ENCODE results near the gene PTPRH.
"Not testable (repeated sequence)": the region's sequence is repeated elsewhere in the genome, so short reads cannot be mapped to it uniquely, and the experiment has no call there.

The PTPRH gene

GRCh38 chr19:55158848-55159749, 50.2 kb downstream of the PTPRH start:
- DNase-seq (ENCODE audit: low read depth in 2 of 2), result no peak

- DNase-seq (ENCODE audit: low read depth in 2 of 2), result no peak
Measured at GRCh38 chr19:55158423-55158822, 50.9 kb downstream of the PTPRH start.

- DNase-seq (ENCODE audit: low read depth in 2 of 2), result no peak
Measured at GRCh38 chr19:55157064-55157908, 52.0 kb downstream of the PTPRH start, which contains the start of gene TNNI3. TNNI3 (minus strand) TSS chr19:55157732; CDS start chr19:55157589, 143 bp downstream.

- no peak for DNase-seq (ENCODE audit: low read depth in 2 of 2)
Measured at GRCh38 chr19:55156202-55157063, 52.9 kb downstream of the PTPRH start.

- DNase-seq (ENCODE audit: low read depth in 2 of 2), result not testable (repeated sequence)
Measured at GRCh38 chr19:55155784-55156183, 53.5 kb downstream of the PTPRH start.

GRCh38 chr19:55153652-55154264, 55.5 kb downstream of the PTPRH start:
- DNase-seq (ENCODE audit: low read depth in 2 of 2), result no peak

GRCh38 chr19:55152017-55152416, 57.3 kb downstream of the PTPRH start:
- no peak for DNase-seq (ENCODE audit: low read depth in 2 of 2)

GRCh38 chr19:55149078-55150003, 60.0 kb downstream of the PTPRH start, which contains the start of gene TNNT1:
TNNT1 (minus strand) TSS chr19:55149206; CDS start chr19:55147157, 2,049 bp downstream.
- DNase-seq (ENCODE audit: low read depth in 2 of 2), result no peak

GRCh38 chr19:55147545-55148251, 61.6 kb downstream of the PTPRH start:
- no peak for DNase-seq (ENCODE audit: low read depth in 2 of 2)

- no peak for DNase-seq (ENCODE audit: low read depth in 2 of 2)
Measured at GRCh38 chr19:55146705-55147273, 62.5 kb downstream of the PTPRH start.

GRCh38 chr19:55146078-55146704, 63.1 kb downstream of the PTPRH start:
- no peak for DNase-seq (ENCODE audit: low read depth in 2 of 2)

- no peak for DNase-seq (ENCODE audit: low read depth in 2 of 2)
Measured at GRCh38 chr19:55145232-55145631, 64.1 kb downstream of the PTPRH start.

GRCh38 chr19:55141696-55142095, 67.6 kb downstream of the PTPRH start:
- DNase-seq (ENCODE audit: low read depth in 2 of 2), result no peak

- DNase-seq (ENCODE audit: low read depth in 2 of 2), result no peak
Measured at GRCh38 chr19:55137915-55138314, 71.4 kb downstream of the PTPRH start.

- DNase-seq (ENCODE audit: low read depth in 2 of 2), result no peak
Measured at GRCh38 chr19:55136399-55137102, 72.8 kb downstream of the PTPRH start.

GRCh38 chr19:55134736-55135135, 74.6 kb downstream of the PTPRH start:
- DNase-seq (ENCODE audit: low read depth in 2 of 2), result no peak

- no peak for DNase-seq (ENCODE audit: low read depth in 2 of 2)
Measured at GRCh38 chr19:55133639-55134444, 75.5 kb downstream of the PTPRH start.

Measured in stimulated activated CD8-positive, alpha-beta memory T cell treated with anti-CD3 and anti-CD28 coated beads, Interleukin-15, amount 100 ng/mL, for 4 hours (primary cell).